NT2/D1 (cell line): ENCODE results near the gene ALOXE3.
"Not testable (repeated sequence)": the region's sequence is repeated elsewhere in the genome, so short reads cannot be mapped to it uniquely, and the experiment has no call there.

Experiments used
- DNase-seq: peaks from one replicate; pipeline ENCODE4 v3.0.0-alpha.2; 2011; ENCODE audit warnings: low read depth, low spot score
- H3K27me3 ChIP-seq: 2 replicates; pipeline ENCODE4 v1.6.0; 2011; ENCODE audit warnings: mild to moderate bottlenecking; ENCODE audit not compliant: insufficient read length, insufficient read depth
- H3K36me3 ChIP-seq: 2 replicates; pipeline ENCODE4 v1.6.1; 2011; ENCODE audit warnings: mild to moderate bottlenecking, low read length, mixed read lengths; ENCODE audit not compliant: insufficient read depth, insufficient read length
- H3K4me1 ChIP-seq: 2 replicates; pipeline ENCODE4 v1.5.1; 2011; ENCODE audit not compliant: insufficient read depth, insufficient read length
- H3K4me3 ChIP-seq: 2 replicates; pipeline ENCODE4 v1.5.1; 2011; ENCODE audit warnings: low read depth; ENCODE audit not compliant: insufficient read length
- H3K9ac ChIP-seq: 2 replicates; pipeline ENCODE4 v1.6.0; 2011; ENCODE audit warnings: low read depth; ENCODE audit not compliant: insufficient read length
- H3K9me3 ChIP-seq: 2 replicates; pipeline ENCODE4 v1.5.1; 2011; ENCODE audit warnings: mild to moderate bottlenecking, low read length; ENCODE audit not compliant: insufficient read depth
- SUZ12 ChIP-seq: IDR thresholded peaks from 2 replicates; pipeline ENCODE4 v1.6.1; 2011; ENCODE audit not compliant: insufficient read length, insufficient read depth; ENCODE audit errors: extremely low read depth
- YY1 ChIP-seq: IDR thresholded peaks from 2 replicates; pipeline ENCODE4 v1.6.1; 2011; ENCODE audit not compliant: insufficient read length, insufficient read depth
- ZNF274 ChIP-seq: IDR thresholded peaks from 2 replicates; pipeline ENCODE4 v1.6.1; 2011; ENCODE audit warnings: mild to moderate bottlenecking, low read depth, low read length

Gene ALOXE3

DNA sequence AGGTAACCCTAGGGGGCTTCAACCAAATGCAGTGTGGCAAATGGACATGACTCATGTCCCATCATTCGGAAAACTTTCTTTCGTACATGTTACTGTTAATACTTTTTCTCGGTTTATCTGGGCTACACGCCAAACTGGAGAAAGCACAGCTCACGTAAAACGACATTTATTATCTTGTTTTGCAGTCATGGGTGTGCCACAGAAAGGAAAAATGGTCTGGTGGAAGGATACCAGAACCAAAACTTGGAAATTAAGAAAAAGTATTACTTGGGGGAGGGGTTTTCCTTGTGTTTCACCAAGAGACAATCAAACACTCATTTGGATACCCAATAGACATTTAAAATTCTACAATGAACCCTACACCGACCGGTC, 55.9 kb downstream of the ALOXE3 start:
- Histone ChIP-seq H3K9ac (no peak overlapping the region), H3K4me1 (no peaks in the 10 kb centered on the region), H3K36me3 (no peaks in the 10 kb centered on the region), H3K9me3 (no peaks in the 10 kb centered on the region), H3K4me3 (no peak overlapping the region), H3K27me3 (peaks cover under 1% of the 10 kb centered on the region)
- DNase-seq, result no peak
- TF ChIP-seq YY1 (no peak), ZNF274 (no peak), SUZ12 (no peak)

GRCh38 chr17:8061851-8062250, 56.5 kb downstream of the ALOXE3 start:
- H3K9me3 ChIP-seq, H3K4me3 ChIP-seq, H3K4me1 ChIP-seq, H3K36me3 ChIP-seq, H3K9ac ChIP-seq, H3K27me3 ChIP-seq, DNase-seq: not testable (repeated sequence)

DNA sequence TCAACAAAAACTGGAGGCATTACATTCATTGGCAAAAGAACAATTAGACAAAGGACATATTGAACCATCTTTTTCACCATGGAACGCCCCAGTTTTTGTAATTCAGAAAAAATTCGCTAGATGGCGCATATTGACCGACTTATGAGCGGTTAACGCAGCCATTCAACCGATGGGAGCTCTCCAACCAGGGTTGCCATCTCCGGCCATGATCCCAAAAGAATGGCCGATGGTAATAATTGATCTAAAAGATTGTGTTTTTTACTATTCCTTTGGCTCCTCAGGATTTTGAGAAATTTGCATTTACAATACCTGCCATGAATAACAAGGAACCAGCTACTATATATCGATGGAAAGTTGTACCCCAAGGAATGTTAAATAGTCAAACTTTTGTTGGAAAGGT, 58.0 kb downstream of the ALOXE3 start:
- Histone ChIP-seq H3K4me1 (no peaks in the 10 kb centered on the region), H3K9ac (no peak overlapping the region), H3K36me3 (no peaks in the 10 kb centered on the region), H3K4me3 (no peak overlapping the region), H3K9me3 (no peaks in the 10 kb centered on the region), H3K27me3 (peaks cover 4% of the 10 kb centered on the region)
- TF ChIP-seq YY1, result no peak
- no peak for TF ChIP-seq SUZ12
- peak; percentile 46 for DNase-seq

- no peaks in the 10 kb centered on the region for H3K4me1 ChIP-seq
Measured at GRCh38 chr17:8059131-8059530, 59.2 kb downstream of the ALOXE3 start.

DNA sequence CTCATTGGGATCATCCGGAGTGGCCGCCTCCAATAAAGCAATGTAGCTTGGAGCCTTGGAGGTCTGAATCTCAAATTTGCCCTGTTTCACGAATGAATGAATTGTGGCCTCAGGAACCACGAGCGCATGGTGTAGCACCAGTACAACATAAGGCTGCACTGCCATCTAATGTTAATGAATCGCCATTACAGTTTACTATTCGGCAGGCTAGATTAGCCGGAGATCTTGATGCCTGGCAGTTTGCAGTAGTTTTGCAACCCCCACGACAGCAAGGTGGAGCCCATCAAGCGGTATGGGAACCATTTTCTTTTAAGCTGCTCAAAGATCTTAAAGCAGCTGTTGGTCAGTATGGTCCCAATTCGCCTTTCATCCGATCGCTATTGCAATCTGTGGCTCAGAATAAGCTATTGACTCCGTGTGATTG, 60.6 kb downstream of the ALOXE3 start:
- Histone ChIP-seq H3K36me3 (no peaks in the 10 kb centered on the region), H3K4me1 (no peaks in the 10 kb centered on the region), H3K9me3 (no peaks in the 10 kb centered on the region), H3K9ac (no peak overlapping the region), H3K4me3 (no peak overlapping the region), H3K27me3 (peaks cover 4% of the 10 kb centered on the region)
- TF ChIP-seq SUZ12 (no peak), ZNF274 (no peak), YY1 (no peak)
- peak; percentile 40 for DNase-seq

More at GRCh38 chr17:8059131-8059530, 59.2 kb downstream of the ALOXE3 start:
- no peak overlapping the region for H3K9ac ChIP-seq
- no peak for DNase-seq
- no peak overlapping the region for H3K4me3 ChIP-seq
- H3K27me3 ChIP-seq, result peaks cover 4% of the 10 kb centered on the region
- H3K9me3 ChIP-seq, result no peaks in the 10 kb centered on the region
- H3K36me3 ChIP-seq, result no peaks in the 10 kb centered on the region
- TF ChIP-seq SUZ12, result no peak
- no peak for TF ChIP-seq YY1
- TF ChIP-seq ZNF274, result no peak

DNA sequence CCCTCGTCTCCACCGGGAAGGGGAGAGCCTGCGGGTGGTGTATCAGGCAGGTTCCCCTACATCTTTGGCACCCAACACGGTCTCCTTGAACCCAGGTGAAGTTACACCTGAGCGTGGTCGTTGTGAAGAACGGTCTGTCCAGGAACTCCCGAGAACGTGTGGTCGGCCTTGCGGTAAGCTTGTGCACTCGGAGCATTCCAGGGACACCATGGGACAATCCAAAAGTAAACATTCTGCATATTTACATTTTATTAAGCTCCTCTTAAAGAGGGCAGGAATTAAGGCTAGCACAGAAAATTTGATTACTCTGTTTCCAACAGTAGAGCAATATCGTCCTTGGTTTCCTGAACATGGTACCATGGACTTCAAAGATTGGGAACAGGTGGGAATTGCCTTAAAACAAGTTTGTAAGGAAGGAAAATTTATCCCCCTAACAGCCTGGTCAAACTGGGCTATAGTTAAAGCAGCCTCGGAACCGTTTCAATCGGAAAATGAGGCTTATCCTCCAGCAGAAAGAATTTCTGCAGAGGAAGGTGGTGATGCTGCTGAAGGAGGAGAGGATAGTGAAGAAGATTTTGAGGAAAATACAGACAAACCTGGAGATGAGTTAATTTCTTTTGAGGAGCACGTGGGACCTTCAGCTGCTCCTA, 61.2 kb downstream of the ALOXE3 start:
- no peaks in the 10 kb centered on the region for H3K36me3 ChIP-seq
- H3K4me3 ChIP-seq, result no peak overlapping the region
- no peaks in the 10 kb centered on the region for H3K4me1 ChIP-seq
- no peak overlapping the region for H3K9ac ChIP-seq
- no peak for TF ChIP-seq SUZ12
- no peak for TF ChIP-seq YY1
- H3K27me3 ChIP-seq, result peaks cover 4% of the 10 kb centered on the region
- no peaks in the 10 kb centered on the region for H3K9me3 ChIP-seq
- no peak for DNase-seq

DNA sequence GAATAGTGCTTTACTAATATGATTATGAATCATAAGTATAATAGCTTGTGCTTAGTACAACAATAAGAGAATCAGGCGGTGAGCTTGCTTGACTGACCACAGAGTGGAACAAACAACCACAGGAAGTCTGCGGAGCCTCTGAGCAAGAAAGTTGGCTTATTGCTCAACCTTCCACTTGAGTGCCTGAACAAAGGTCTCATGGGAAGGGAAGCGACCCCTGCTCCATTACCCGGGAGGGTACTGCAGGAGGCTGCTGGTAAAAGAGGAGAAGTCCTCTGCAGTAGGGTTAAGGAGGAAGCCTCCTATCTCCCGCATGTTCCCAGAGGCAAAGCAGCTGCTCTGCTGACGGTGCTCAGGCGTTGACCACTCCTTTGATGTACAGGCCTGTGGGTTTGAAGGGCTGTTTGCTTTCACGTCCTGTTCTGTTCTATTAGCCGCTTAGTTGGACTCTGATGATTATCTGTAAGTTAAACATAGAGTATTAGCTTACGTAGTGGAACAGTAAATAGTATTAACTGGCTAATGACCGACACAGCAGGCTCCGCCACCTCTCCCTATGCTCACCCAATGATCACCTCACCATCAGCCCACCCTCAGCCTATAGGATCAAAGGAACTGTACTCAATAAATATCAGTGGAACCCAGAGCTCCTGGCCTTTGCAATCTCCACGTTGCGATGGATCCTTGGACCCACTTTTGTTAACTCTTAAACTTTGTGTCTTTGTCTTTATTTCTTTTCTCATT, 61.9 kb downstream of the ALOXE3 start:
- DNase-seq, result no peak
- H3K27me3 ChIP-seq, result peaks cover 4% of the 10 kb centered on the region
- no peak overlapping the region for H3K4me3 ChIP-seq
- TF ChIP-seq YY1, result no peak
- TF ChIP-seq ZNF274, result no peak
- no peak for TF ChIP-seq SUZ12
- no peaks in the 10 kb centered on the region for H3K4me1 ChIP-seq
- no peaks in the 10 kb centered on the region for H3K36me3 ChIP-seq
- no peak overlapping the region for H3K9ac ChIP-seq
- no peaks in the 10 kb centered on the region for H3K9me3 ChIP-seq

- H3K27me3 ChIP-seq, result peaks cover 4% of the 10 kb centered on the region
- H3K4me3 ChIP-seq, result no peak overlapping the region
- H3K9me3 ChIP-seq, result no peaks in the 10 kb centered on the region
- no peak for DNase-seq
- no peaks in the 10 kb centered on the region for H3K4me1 ChIP-seq
- H3K36me3 ChIP-seq, result no peaks in the 10 kb centered on the region
- no peak overlapping the region for H3K9ac ChIP-seq
- no peak for TF ChIP-seq ZNF274
- no peak for TF ChIP-seq SUZ12
- TF ChIP-seq YY1, result no peak
Measured at GRCh38 chr17:8055851-8056231, 62.5 kb downstream of the ALOXE3 start.
